Fibroblast of skin of right quadriceps (primary cell): ENCODE data around the gene SAMD15.
"Not testable (repeated sequence)": the region's sequence is repeated elsewhere in the genome, so short reads cannot be mapped to it uniquely, and the experiment has no call there.

Experiments
- DNase-seq: peaks from one replicate; pipeline ENCODE4 v3.0.0-alpha.2; 2013

Gene SAMD15

GRCh38 chr14:77375973-77376770, 1.0 kb upstream of the SAMD15 start:
- DNase-seq: peak; percentile 2

- DNase-seq: no peak
Measured at GRCh38 chr14:77377502-77377844, 294 bp downstream of the SAMD15 start.

GRCh38 chr14:77378701-77379100, 1.5 kb downstream of the SAMD15 start:
- DNase-seq: no peak

GRCh38 chr14:77390188-77390587, 13.0 kb downstream of the SAMD15 start:
- no peak for DNase-seq

- no peak for DNase-seq
Measured at GRCh38 chr14:77400216-77400615, 23.0 kb downstream of the SAMD15 start.

- no peak for DNase-seq
Measured at GRCh38 chr14:77403768-77404167, 26.6 kb downstream of the SAMD15 start.

- no peak for DNase-seq
Measured at GRCh38 chr14:77406086-77406485, 28.9 kb downstream of the SAMD15 start.

GRCh38 chr14:77406718-77407117, 29.5 kb downstream of the SAMD15 start:
- DNase-seq: no peak

- no peak for DNase-seq
Measured at GRCh38 chr14:77407158-77407557, 30.0 kb downstream of the SAMD15 start.

GRCh38 chr14:77409131-77409533, 32.0 kb downstream of the SAMD15 start:
- DNase-seq: no peak

- DNase-seq: not testable (repeated sequence)
Measured at GRCh38 chr14:77415403-77416030, 38.3 kb downstream of the SAMD15 start.

GRCh38 chr14:77416098-77416497, 38.9 kb downstream of the SAMD15 start:
- DNase-seq: not testable (repeated sequence)

- DNase-seq: no peak
Measured at GRCh38 chr14:77416836-77417235, 39.7 kb downstream of the SAMD15 start.

- DNase-seq: peak; percentile 15
Measured at GRCh38 chr14:77421201-77421600, 44.0 kb downstream of the SAMD15 start.

- DNase-seq: no peak
Measured at GRCh38 chr14:77423423-77423822, 46.2 kb downstream of the SAMD15 start, which contains the start of gene NOXRED1. NOXRED1 (minus strand) TSS chr14:77423523; CDS start chr14:77422889, 634 bp downstream.

GRCh38 chr14:77424862-77425261, 47.7 kb downstream of the SAMD15 start:
- no peak for DNase-seq

GRCh38 chr14:77426396-77426795, 49.2 kb downstream of the SAMD15 start:
- DNase-seq: no peak

GRCh38 chr14:77436042-77436441, 58.9 kb downstream of the SAMD15 start:
- DNase-seq: peak; percentile 18

- DNase-seq: no peak
Measured at GRCh38 chr14:77438596-77438995, 61.4 kb downstream of the SAMD15 start.

GRCh38 chr14:77439861-77440260, 62.7 kb downstream of the SAMD15 start:
- no peak for DNase-seq
